GM19240 (cell line): ENCODE data around the gene HERC4.

Source experiments
- DNase-seq: peaks from one replicate; pipeline ENCODE4 v3.0.0; 2011; ENCODE audit warnings: low spot score; ENCODE audit not compliant: insufficient read length

HERC4 gene, protein sequence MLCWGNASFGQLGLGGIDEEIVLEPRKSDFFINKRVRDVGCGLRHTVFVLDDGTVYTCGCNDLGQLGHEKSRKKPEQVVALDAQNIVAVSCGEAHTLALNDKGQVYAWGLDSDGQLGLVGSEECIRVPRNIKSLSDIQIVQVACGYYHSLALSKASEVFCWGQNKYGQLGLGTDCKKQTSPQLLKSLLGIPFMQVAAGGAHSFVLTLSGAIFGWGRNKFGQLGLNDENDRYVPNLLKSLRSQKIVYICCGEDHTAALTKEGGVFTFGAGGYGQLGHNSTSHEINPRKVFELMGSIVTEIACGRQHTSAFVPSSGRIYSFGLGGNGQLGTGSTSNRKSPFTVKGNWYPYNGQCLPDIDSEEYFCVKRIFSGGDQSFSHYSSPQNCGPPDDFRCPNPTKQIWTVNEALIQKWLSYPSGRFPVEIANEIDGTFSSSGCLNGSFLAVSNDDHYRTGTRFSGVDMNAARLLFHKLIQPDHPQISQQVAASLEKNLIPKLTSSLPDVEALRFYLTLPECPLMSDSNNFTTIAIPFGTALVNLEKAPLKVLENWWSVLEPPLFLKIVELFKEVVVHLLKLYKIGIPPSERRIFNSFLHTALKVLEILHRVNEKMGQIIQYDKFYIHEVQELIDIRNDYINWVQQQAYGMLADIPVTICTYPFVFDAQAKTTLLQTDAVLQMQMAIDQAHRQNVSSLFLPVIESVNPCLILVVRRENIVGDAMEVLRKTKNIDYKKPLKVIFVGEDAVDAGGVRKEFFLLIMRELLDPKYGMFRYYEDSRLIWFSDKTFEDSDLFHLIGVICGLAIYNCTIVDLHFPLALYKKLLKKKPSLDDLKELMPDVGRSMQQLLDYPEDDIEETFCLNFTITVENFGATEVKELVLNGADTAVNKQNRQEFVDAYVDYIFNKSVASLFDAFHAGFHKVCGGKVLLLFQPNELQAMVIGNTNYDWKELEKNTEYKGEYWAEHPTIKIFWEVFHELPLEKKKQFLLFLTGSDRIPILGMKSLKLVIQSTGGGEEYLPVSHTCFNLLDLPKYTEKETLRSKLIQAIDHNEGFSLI

GRCh38 chr10:68074775-68075549 lies at the start of gene HERC4:
Gene HERC4 (minus strand): TSS chr10:68075283. CDS start chr10:68073108, 2,175 bp downstream.
- peak; percentile 66 for DNase-seq

DNA sequence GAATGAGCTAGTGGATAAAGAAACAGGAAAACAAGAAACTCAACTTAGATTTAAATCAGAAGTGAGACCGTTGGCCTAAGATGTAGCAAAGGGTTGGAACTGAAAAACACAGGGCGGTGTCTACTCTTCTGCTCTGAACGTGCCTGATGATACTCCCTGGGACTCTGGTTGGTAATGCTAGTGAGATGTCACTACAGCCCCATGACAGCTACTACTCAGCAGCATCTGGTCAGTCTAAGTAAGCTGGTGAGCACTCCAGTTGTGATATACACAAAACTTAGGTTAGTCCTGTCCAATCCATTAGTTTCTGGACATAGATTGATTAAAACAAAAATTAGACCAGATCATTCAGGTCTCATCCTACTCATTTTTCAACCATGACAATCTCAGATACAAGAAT lies 49.6 kb upstream of the HERC4 start:
- no peak for DNase-seq

DNA sequence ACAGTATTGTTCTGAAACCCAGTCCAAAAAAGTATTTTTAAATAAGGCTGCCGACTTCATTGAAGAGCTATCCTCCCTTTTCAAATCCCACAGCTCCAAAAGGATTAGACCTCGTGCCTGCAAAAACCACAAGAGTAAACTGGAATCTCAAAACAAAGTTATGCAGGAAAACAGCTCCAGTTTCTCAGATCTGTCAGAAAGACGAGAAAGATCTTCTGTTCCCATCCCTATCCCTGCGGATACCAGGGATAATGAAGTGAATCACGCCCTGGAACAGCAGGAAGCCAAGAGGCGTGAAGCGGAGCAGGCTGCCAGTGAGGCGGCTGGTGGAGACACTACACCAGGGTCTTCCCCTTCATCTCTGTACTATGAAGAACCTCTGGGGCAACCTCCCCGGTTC lies 46.8 kb upstream of the HERC4 start:
- no peak for DNase-seq

- no peak for DNase-seq
Observed at GRCh38 chr10:68121020-68121743, 46.1 kb upstream of the HERC4 start.

- DNase-seq = no peak
Observed at GRCh38 chr10:68118657-68119056, 43.6 kb upstream of the HERC4 start.

- no peak for DNase-seq
Observed at GRCh38 chr10:68112837-68113236, 37.8 kb upstream of the HERC4 start.

- DNase-seq = no peak
Observed at GRCh38 chr10:68111584-68111983, 36.5 kb upstream of the HERC4 start.

- DNase-seq = no peak
Observed at GRCh38 chr10:68110027-68110426, 34.9 kb upstream of the HERC4 start.

DNA sequence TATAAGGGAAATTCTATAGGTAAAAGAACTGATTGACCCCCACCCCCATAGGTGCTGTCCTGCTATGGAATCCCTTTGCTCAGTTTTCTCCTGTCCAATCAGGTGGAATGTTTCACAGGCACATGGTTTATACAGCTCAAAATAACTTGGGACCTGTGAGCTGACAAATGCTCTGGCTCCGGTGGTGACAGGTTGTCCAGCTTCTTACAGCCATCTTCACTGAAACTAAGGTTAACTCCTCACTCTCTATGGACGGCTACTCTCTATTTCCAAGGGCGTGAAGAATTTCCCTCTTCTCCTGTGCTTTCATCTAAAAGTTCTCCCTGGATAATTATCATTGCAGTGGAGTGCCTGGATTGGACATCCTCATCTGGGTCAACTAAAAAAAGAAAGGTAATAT lies 34.2 kb upstream of the HERC4 start, which contains the start of gene MYPN:
Gene MYPN (plus strand): TSS at position 158 of the 400 bp plus-strand sequence. CDS start 11,951 bp downstream, outside the sequence.
- no peak for DNase-seq

DNA sequence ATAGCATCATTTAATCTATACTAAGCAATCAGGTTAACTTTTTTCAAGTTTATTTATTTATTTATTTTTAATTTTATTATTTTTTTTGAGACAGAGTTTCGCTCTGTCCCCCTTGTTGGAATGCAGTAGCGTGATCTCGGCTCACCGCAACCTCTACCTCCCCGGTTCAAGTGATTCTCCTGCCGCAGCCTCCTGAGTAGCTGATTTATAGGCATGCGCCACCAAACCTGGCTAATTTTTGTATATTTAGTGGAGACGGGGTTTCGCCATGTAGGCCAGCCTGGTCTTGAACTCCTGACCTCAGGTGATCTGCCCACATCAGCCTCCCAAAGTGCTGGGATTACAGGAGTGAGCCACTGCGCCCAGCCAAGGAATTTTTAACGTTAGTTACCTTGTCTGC lies 33.6 kb upstream of the HERC4 start:
- DNase-seq = no peak

- no peak for DNase-seq
Observed at GRCh38 chr10:68108051-68108450, 33.0 kb upstream of the HERC4 start.

DNA sequence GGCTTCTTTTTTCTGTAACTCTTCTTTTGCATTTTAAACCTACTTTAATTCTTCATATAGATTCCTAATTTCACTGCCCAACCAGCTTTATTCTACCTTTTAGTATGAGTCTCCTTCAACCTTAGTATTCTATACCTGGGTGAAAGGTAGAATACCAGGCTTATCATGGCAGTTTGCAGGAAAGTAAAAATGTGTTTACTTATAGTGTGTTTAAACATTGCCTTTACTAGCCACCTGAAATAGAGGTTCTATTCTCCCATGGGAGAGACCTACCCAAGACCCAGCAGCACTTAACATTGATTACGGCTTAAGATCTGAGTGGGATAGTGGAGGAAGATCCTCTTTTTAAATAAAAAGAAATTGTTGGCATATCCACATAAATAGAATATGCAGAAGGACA lies 32.6 kb upstream of the HERC4 start:
- no peak for DNase-seq

DNA sequence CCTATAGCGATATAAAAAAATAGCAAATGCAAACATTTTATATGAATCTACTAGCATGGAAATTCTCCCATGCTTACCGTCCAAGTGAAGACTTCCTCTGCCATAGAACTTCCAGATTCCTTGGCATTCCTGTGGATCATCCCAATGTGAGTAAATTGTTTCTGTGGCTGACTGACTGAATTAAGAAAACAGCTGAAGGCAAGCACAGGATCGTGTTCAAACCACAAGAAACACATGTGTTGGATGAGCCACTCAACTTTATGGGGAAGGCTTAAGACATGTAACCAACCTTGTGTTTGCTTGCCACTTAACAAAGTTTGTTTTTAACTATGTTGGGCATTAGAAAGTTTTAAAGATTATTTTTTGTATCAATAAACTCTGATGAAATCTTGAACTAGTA lies 31.6 kb upstream of the HERC4 start:
- DNase-seq = no peak

DNA sequence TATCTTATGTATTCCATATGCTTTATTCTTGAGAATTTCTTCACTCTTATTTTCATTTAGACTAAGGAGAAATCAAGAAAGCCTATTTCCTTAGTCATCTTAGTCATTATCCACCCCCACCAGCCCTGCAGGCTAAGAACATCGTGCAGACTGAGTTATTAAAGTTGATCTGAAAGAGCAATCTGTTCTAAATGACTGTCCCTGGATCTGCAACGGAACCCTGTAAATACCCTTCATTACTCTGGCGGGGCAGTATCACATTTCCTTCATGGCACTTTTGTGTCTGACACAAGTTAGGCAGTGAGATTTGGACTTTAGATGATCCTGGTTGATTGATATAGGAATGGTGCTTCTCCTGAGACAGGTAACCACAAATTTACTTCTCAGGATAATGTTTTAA lies 30.7 kb upstream of the HERC4 start:
- DNase-seq = no peak

- DNase-seq = no peak
Observed at GRCh38 chr10:68103901-68104300, 28.8 kb upstream of the HERC4 start.

DNA sequence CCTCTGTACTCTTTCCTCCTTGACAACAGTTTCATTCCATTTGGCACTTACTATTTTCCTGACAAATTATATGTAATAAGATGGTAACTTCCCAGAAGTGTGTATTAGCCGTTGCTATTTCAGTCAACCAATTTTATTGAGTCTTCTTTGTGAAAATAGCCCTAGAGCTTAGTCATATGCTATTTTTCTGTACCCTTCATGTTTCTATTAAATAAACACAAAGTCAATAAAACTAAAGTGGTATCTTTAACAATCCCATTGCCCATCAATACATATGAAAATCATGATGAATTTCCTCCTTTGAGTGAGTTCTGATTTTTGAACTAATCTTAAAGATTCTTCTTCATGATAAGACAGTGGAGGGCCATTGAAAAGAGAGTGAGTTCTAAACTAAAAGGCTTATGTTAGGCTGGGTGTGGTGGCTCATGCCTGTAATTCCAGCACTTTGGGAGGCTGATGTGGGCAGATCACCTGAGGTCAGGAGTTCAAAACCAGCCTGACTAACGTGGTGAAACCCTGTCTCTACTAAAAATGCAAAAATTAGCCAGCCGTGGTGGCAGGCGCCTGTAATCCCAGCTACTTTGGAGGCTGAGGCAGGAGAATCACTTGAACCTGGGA lies 28.3 kb upstream of the HERC4 start:
- DNase-seq = no peak

DNA sequence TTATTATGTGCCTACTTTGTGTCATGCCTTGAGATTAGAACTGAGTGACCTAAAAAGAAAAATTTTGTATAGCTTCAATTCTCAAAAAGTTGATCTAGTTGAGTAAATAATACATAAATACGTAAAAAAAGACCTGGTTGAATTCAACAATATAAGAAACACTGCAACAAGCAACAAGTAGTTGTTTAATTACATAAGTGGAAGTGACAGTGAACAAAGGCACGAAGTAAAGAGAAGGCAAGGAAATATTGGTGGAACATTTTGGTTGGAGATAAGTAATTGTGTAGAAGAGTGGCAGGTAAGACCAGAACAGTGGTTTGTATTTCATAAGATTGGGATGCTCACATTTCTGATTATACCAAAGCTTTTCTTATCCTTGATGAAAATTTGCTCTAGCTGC lies 26.0 kb upstream of the HERC4 start:
- no peak for DNase-seq

GRCh38 chr10:68099736-68100135 lies 24.7 kb upstream of the HERC4 start:
- DNase-seq = no peak

GRCh38 chr10:68096913-68097516 lies 21.9 kb upstream of the HERC4 start:
- no peak for DNase-seq

DNA sequence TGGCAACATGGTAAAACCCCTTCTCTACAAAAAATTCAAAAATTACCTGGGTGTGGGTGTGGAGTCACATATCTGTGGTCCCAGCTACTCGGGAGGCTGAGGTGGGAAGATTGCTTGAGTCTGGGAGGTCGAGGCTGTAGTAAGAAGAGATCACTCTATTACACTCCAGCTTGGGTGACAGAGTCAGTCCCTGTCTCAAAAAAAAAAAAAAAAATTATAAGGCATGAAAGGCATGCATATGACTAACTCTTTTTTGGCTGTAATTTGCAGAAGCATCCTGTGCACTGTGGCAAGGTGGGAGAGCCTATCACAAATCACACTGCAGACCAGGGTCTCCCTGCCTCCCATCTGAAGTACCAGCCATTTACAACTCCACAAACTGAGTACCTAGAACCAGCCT lies 20.1 kb upstream of the HERC4 start:
- no peak for DNase-seq
